GM19035 (cell line): ENCODE data around the gene ARHGAP18.

Experiments used
- ATAC-seq: cut with Tn5 transposase; IDR thresholded peaks from one replicate; pipeline ENCODE4 v1.9.1; 2021; ENCODE audit not compliant: unreplicated experiment

ARHGAP18 gene

GRCh38 chr6:129645830-129646579, 64.0 kb downstream of the ARHGAP18 start:
- no peak for ATAC-seq

DNA sequence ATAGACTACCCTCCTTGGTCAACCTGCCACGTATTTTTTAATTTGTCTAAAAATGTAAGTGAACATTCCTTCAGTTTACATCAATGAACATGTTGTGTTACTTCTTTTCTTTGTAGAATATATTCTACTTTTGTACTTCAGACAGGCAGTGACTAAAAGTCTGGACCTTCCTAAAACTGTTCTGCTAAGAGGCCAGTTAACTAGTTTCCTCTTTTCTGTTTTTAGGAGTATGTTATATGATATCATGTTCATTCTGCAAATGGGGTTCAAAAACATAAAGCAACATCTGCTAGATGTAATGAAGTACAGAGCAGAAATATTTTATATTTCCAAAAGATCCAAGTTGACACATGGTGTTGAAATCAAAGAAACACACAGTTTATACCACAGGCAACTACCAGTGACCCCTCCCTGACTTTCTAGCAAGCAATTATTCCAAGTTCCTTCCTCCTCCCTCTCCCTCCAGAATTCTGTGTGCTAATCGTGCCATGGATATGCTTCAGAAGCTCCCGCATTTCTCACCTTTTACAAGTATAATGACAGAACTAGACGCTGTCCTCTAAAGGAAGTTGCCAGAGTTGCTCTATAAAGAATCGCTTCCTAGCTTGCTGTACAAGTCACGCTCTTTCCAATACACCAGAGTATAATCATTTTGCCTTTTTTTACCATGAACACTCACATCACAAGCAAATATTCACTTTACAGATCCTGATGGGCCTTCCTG, 64.7 kb downstream of the ARHGAP18 start:
- ATAC-seq = no peak

DNA sequence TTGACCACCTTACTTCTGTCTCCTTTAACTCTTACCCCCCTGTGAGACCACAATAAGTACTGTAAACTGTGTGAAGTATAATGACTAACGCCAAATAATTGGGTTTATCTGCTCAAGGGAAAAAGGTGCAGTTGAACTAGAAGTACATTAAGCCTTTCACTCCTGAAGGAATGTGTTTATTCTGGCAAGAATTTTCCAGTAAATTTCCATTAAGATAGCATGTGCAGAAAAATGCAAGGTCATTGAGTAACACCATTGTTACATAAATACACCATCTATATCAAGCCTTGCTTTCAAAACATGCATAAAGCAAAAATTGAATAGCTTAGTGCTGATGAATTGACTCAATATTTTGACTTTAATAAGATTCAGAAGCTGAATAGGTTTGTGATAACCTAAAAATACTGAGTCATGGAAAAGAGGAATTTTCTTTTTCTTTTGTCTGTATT, 65.4 kb downstream of the ARHGAP18 start:
- no peak for ATAC-seq

DNA sequence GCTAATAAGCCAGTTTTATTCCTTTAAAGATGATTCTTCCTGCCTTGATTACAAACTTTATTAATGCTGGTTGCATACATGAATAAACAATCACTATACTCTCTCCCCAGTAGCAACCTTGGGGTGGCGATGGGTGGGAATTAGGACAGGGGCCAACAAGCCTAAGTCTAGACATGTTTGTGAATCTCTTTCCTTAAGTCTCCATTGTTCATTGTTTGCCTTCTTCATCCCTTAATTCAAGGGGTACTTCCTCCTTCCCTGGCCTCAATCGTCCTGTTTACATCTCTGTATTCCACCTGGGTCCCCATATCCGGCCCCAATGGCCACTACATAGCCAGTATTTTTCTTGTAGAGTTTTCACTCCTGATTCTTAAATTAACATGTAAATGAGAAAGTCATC, 66.0 kb downstream of the ARHGAP18 start:
- ATAC-seq = no peak

DNA sequence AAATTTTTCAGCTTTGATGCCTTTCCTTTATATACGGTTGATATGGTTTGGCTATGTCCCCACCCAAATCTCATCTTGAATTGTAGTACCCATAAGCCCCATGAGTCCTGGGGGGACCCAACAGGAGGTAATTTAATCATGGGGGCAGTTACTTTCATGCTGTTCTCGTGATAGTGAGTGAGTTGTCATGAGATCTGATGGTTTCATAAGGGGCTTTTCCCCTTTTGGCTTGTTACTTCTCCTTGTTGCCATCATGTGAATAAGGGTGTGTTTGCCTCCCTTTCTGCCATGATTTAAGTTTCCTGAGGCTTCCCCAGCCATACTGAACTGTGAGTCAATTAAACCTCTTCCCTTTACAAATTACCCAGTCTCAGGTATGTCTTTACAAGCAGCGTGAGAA, 66.8 kb downstream of the ARHGAP18 start:
- ATAC-seq = no peak

DNA sequence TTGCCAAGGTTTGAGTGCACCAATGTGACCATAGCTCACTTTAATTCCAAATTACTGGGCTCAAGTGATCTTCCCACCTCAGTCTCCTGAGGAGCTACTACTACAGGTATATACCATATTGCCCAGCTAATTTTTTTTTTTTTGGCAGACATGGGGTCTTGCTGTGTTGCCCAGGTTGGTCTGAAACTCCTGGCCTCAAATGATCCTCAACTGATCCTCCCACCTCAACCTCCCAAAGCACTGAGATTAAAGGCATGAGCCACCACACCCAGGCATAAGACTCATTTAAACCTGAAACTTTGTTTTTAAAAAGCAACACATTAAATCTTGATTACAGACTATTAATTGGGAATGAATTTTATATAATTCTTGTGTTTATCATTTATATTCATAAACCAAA, 67.7 kb downstream of the ARHGAP18 start:
- no peak for ATAC-seq

- no peak for ATAC-seq
Observed at GRCh38 chr6:129641344-129641743, 68.6 kb downstream of the ARHGAP18 start.

DNA sequence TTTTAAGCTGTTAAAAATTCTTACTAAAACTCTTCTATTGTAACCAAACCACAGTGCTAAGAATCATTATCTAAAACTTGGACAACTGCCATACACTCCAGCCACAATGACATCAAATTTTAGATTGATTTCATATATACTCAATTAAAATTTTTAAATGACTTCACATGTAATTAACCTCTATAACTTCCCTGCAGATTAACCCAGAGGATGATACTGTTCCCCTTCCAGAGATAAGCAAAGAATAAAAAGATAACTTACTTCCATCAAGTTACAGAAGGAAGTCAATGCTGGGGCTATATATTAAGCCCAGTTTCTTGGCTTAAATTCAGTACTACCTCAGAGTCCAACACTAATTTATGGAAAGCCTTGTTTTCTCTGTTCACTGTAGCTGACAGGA, 71.3 kb downstream of the ARHGAP18 start:
- no peak for ATAC-seq

DNA sequence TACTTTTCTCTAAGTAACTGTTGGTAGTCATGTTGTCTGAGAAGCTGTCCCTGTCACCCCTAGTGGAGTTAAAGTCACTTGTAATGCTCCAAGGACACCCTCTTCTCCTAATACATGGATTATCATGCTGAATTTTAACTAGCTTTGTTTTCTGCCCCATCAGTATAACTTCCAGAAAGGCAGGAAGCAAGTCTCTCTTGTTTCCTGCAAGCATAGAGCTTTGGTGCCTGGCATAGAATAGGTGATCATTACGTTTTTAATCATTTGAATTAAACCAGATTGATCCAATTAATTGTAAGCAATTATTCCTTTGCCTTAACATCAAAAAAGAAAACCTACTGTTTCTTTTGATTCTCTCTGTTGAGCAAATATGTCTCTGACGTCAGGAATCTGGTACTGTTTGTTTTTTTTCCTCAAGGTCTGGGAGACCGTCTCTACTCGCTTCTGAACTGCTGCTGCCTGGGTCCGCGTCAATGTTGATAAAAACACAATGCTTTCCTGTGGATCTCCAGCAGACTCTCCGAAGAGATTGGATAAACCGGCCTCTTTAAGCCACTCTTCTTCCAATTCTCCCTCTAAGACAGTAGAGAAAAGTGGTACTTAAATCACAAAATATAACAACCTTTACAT, 71.8 kb downstream of the ARHGAP18 start:
- no peak for ATAC-seq

DNA sequence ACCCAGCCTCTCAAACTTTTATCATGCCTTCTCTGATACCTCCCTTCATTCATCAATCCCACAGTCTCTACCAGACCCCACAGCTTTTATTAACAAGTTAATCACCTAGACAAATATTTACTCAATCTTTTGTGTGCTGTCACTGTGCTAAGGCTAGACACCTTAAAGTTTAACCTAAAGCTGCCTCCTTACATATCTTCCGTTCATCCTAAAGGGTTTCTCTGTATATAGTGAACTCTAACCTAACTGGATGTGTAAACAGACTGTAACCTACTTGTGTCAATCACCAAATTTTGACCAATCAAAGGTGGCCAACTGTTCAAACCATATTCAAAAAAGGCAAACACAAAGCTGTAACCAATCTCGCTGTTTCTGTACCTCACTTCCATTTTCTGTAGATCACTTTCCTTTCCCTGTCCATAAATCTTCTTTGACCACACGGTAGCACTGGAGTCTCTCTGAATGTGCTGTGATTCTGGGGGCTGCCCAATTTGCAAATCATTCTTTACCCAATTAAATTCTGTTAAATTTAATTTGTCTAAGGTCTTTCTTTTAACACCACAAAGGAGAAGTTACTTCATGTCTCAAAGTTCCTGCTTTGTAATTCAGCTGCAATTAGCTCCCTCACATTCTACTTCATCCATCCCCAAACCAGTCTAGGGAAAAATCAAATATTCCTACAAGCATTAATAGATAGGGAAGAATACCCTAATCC, 72.5 kb downstream of the ARHGAP18 start:
- ATAC-seq = no peak

- ATAC-seq = no peak
Observed at GRCh38 chr6:129635396-129636130, 74.4 kb downstream of the ARHGAP18 start.

DNA sequence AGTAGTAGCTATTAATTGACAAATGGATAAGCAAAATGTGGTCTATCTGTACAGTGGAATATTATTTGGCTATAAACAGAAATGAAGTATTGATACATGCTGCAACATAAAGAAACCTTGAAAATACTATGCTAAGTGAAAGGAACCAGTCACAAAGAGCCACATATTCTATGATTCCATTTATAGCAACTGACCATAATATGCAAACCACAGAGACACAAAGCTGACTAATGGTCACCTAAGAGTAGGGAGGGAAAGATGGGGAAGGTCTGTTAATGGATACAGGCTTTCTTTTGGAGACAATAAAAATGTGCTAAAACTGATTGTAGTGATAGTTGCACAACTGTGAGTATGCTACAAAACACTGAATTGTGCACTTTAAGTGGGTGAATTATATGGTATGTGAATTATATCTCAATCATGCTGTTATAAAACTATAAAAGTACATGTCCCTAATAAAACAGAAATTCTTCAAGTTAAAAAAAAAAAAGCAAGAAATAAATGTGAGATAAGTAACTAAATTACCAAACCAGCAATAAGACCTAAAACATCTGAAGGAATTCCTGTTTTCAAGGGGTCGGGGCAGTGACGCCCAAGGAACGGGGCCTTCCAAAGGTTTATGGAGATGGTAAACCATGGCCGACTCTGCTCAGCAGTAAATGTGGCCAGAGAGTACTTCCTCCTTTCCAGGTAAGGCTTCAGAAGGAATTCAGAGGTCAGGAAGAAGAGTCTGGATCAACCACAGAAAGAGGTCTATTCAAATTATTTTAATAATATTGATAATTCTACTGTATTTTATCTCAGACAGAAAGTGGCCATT, 75.4 kb downstream of the ARHGAP18 start:
- no peak for ATAC-seq

GRCh38 chr6:129633529-129633928, 76.4 kb downstream of the ARHGAP18 start:
- ATAC-seq = no peak

GRCh38 chr6:129632172-129632613, 77.8 kb downstream of the ARHGAP18 start:
- no peak for ATAC-seq

- ATAC-seq = no peak
Observed at GRCh38 chr6:129631070-129631469, 78.9 kb downstream of the ARHGAP18 start.

- ATAC-seq = no peak
Observed at GRCh38 chr6:129630596-129630995, 79.4 kb downstream of the ARHGAP18 start.

GRCh38 chr6:129628101-129628815, 81.7 kb downstream of the ARHGAP18 start:
- ATAC-seq = no peak

DNA sequence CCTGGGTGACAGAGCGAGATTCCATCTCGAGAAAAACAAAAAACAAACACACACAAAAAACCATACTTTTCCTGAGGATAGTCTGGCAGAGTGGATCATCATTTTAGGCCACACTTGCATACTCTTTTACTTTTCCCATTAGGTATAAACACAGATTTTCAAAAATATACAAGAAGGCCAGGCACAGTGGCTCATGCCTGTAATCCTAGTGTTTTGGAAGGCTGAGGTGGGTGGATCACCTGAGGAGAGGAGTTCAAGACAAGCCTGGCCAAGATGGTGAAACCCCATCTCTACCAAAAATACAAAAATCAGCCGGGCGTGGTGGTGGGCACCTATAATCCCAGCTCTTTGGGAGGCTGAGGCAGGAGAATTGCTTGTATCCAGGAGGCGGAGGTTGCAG, 85.5 kb downstream of the ARHGAP18 start:
- ATAC-seq = no peak
